HepG2 (cell line): ENCODE results near the gene CTNNBIP1. TPM values are rescaled to one million over a fixed set of nuclear protein-coding genes. Genes with fewer than 3 reads are reported as not detected.

Experiments
- ATAC-seq: fragments of 200-7000 bp; cut with Tn5 transposase; 3 replicates; pipeline ENCODE4 v1.9.1; 2020; ENCODE audit warnings: mild to moderate bottlenecking, moderate library complexity
- BruUV-seq: library from RNA; stranded (reverse); fragments of 400-500 nt; replicated peaks from 2 replicates; lab custom pipeline; 2021; lab: Mats Ljungman, UMichigan
- CTCF ChIA-PET: fragments of 300-600 bp; formaldehyde crosslinking; extraction: SDS; loops from one replicate; lab custom pipeline; 2021; ENCODE audit warnings: low total read pairs, inconsistent platforms, low intra/inter-chr PET ratio; lab: Yijun Ruan, JAX
- POLR2A ChIA-PET: fragments of 350-600 bp; sonication (Branson Sonifier 250); formaldehyde crosslinking; loops from one replicate; lab custom pipeline; 2020; ENCODE audit warnings: antibody characterized with exemption, inconsistent platforms; lab: Yijun Ruan, JAX
- DNase-seq: peaks from one replicate; pipeline ENCODE4 v3.0.0-alpha.2; 2015; ENCODE audit warnings: low spot score
- FAIRE-seq: peaks from 3 replicates; lab custom pipeline; 2011; peaks lifted over from hg19 to GRCh38; lab: Jason Lieb, UNC
- H2AFZ ChIP-seq: one replicate; pipeline ENCODE4 v1.6.1; 2011; ENCODE audit warnings: low read length, inconsistent platforms
- H3K27ac ChIP-seq: fragments of 300-600 bp; 3 replicates; pipeline ENCODE4 v1.8.0; 2011; ENCODE audit warnings: mixed run types, mild to moderate bottlenecking, mixed read lengths, low read length, inconsistent platforms; ENCODE audit not compliant: insufficient read depth; ENCODE audit errors: extremely low read length
- H3K27me3 ChIP-seq, 2 experiments: fragments of 200-600 bp in 1 of 2; 2 replicates in 1 of 2; 3 replicates in 1 of 2; pipeline versions ENCODE4 v1.6.0 to v1.8.0; 2011; ENCODE audit warnings: low read length in 2 of 2, mild to moderate bottlenecking in 2 of 2, moderate library complexity in 2 of 2, inconsistent platforms in 1 of 2; ENCODE audit not compliant: insufficient read depth in 2 of 2, control insufficient read depth in 1 of 2
- H3K36me3 ChIP-seq, 2 experiments: fragments of 200-600 bp in 1 of 2; replicated peaks in 1 of 2; 2 replicates in 1 of 2; 3 replicates in 1 of 2; pipeline versions ENCODE4 v1.5.1 to v1.8.0; 2011; ENCODE audit warnings: low read length in 2 of 2, inconsistent platforms in 1 of 2; ENCODE audit not compliant: insufficient read depth in 2 of 2, control insufficient read depth in 1 of 2
- H3K4me1 ChIP-seq: 2 replicates; pipeline ENCODE4 v1.5.1; 2012; ENCODE audit warnings: low read length, inconsistent platforms; ENCODE audit not compliant: insufficient read depth
- H3K4me2 ChIP-seq: 2 replicates; pipeline ENCODE4 v1.6.0; 2011; ENCODE audit warnings: low read depth, low read length, inconsistent platforms
- H3K4me3 ChIP-seq, 3 experiments: fragments of 200-600 bp in 1 of 3; sonication (generic), shearing (Covaris generic) in 1 of 3; replicated peaks in 1 of 3; 2 replicates each; pipeline ENCODE4 v1.5.1; 2011 to 2016; ENCODE audit warnings: low read length in 3 of 3, inconsistent platforms in 2 of 3, low read depth in 2 of 3, mild to moderate bottlenecking in 2 of 3, control low read depth in 1 of 3, mixed read lengths in 1 of 3; ENCODE audit not compliant: insufficient read depth in 1 of 3
- H3K79me2 ChIP-seq: one replicate; pipeline ENCODE4 v1.6.1; 2011; ENCODE audit warnings: low read length, inconsistent platforms; ENCODE audit not compliant: insufficient read depth
- H3K9ac ChIP-seq: 2 replicates; pipeline ENCODE4 v1.6.0; 2011; ENCODE audit warnings: mild to moderate bottlenecking, low read depth, low read length, inconsistent platforms; ENCODE audit not compliant: insufficient read depth
- H3K9me3 ChIP-seq: 2 replicates; pipeline ENCODE4 v1.5.1; 2012; ENCODE audit warnings: mild to moderate bottlenecking, low read length
- H4K20me1 ChIP-seq: 2 replicates; pipeline ENCODE4 v1.6.0; 2011; ENCODE audit warnings: inconsistent platforms, mild to moderate bottlenecking, low read length, moderate library complexity; ENCODE audit not compliant: insufficient read depth
- ARID3A ChIP-seq: IDR thresholded peaks from 2 replicates; pipeline ENCODE4 v1.6.1; 2012; ENCODE audit warnings: low read depth, low read length, improper control_type of control experiment
- EEA1 ChIP-seq: sonication (generic); formaldehyde crosslinking; IDR thresholded peaks from 2 replicates; pipeline ENCODE4 v1.5.1; 2020; ENCODE audit warnings: mild to moderate bottlenecking, missing genetic modification reagents, borderline replicate concordance
- ETS1 ChIP-seq: sonication (generic); formaldehyde crosslinking; IDR thresholded peaks from 2 replicates; pipeline ENCODE4 v1.4.0; 2020; ENCODE audit warnings: missing genetic modification reagents
- GPN1 ChIP-seq: sonication (generic); formaldehyde crosslinking; IDR thresholded peaks from 2 replicates; pipeline ENCODE4 v1.5.1; 2020; ENCODE audit warnings: missing genetic modification reagents, borderline replicate concordance
- HNRNPH1 ChIP-seq: fragments of 200-400 bp; formaldehyde crosslinking; optimal IDR thresholded peaks from 2 replicates; pipeline ENCODE3; 2017; ENCODE audit warnings: mild to moderate bottlenecking, low read depth, low read length
- MAF1 ChIP-seq: sonication (generic); formaldehyde crosslinking; IDR thresholded peaks from 2 replicates; pipeline ENCODE4 v1.5.0; 2020; ENCODE audit warnings: missing genetic modification reagents, borderline replicate concordance
- MXD3 ChIP-seq: IDR thresholded peaks from 2 replicates; pipeline ENCODE4 v1.6.1; 2016; ENCODE audit warnings: mild to moderate bottlenecking, missing biosample characterization, missing genetic modification reagents
- NBN ChIP-seq: fragments of 450-650 bp; conservative IDR thresholded peaks from 2 replicates; pipeline ENCODE4 v1.6.1; 2017
- NCOR1 ChIP-seq: fragments of 200-600 bp; sonication (generic); IDR thresholded peaks from 2 replicates; pipeline ENCODE4 v1.7.0; 2017; ENCODE audit warnings: antibody characterized with exemption, low read length, borderline replicate concordance
- SATB2 ChIP-seq: sonication (generic); formaldehyde crosslinking; IDR thresholded peaks from 2 replicates; pipeline ENCODE4 v1.5.0; 2020; ENCODE audit warnings: missing genetic modification reagents
- TEAD3 ChIP-seq: optimal IDR thresholded peaks from 2 replicates; pipeline ENCODE3; 2016; ENCODE audit warnings: borderline replicate concordance
- ZBTB49 ChIP-seq: sonication (generic); formaldehyde crosslinking; IDR thresholded peaks from 2 replicates; pipeline ENCODE4 v1.4.0; 2020; ENCODE audit warnings: missing genetic modification reagents, borderline replicate concordance
- ZNF121 ChIP-seq: sonication (generic); formaldehyde crosslinking; IDR thresholded peaks from 2 replicates; pipeline ENCODE4 v1.5.0; 2020; ENCODE audit warnings: mild to moderate bottlenecking, missing genetic modification reagents
- ZNF281 ChIP-seq: sonication (generic); formaldehyde crosslinking; IDR thresholded peaks from 2 replicates; pipeline ENCODE4 v1.4.0; 2020; ENCODE audit warnings: missing genetic modification reagents, borderline replicate concordance
- ZNF644 ChIP-seq: IDR thresholded peaks from 2 replicates; pipeline ENCODE4 v1.6.1; 2016; ENCODE audit warnings: low read depth
- WGBS: methylation state at CpG from one replicate; pipeline ENCODE4 v1.1.6; 2017; ENCODE audit warnings: low lambda C conversion rate; 5-methylcytosine and 5-hydroxymethylcytosine counted together
- in situ Hi-C: cut with HindIII; loops from 2 replicates; pipeline ENCODE4 v1.10.0; 2017; ENCODE audit warnings: low pct_unique_long_range_greater_than_20kb; ENCODE audit not compliant: extremely low pct_ligation_motif_present
- intact Hi-C: fragments of 100-400 bp; cut with micrococcal nuclease; formaldehyde crosslinking; loops from one replicate; pipeline ENCODE4 v1.10.0; 2022; ENCODE audit not compliant: unreplicated experiment
- polyA plus RNA-seq, 8 experiments: library from polyadenylated mRNA; depleted of rRNA in 3 of 8; stranded (reverse) in 7 of 8; unstranded in 1 of 8; fragments of >200 nt; fragmentation: Illumina TruSeq in 4 of 8; extraction: Trizol in 4 of 8; gene quantifications; 2 replicates each; pipeline versions ENCODE4 v1.2.1 to v1.2.3, GENCODE V29; 2011 to 2016; ENCODE audit warnings: low read depth in 4 of 8, missing spikeins in 1 of 8, mixed read lengths in 1 of 8; ENCODE audit not compliant: insufficient read depth in 1 of 8
- total RNA-seq, 5 experiments: library from RNA; depleted of rRNA; stranded (reverse); fragments of >200 nt; fragmentation: Illumina TruSeq; extraction: Trizol; gene quantifications; 2 replicates each; pipeline ENCODE4 v1.2.3, GENCODE V29; 2016; ENCODE audit warnings: low read depth in 1 of 5

CTNNBIP1 gene
- total and polyA plus RNA-seq, 2 of the 13 experiments (the other 11 are each of a cell fraction or from before 2014, with no cell fraction given) = 71.7 to 83.0 TPM

- Histone ChIP-seq H3K4me3 (no peak overlapping the region), H3K36me3 (peaks cover 20 to 41% of the 10 kb centered on the region in 2 experiments; a peak in 4 of 5 replicates), H3K79me2 (peaks cover 3% of the 10 kb centered on the region), H3K9ac (no peak overlapping the region), H3K9me3 (no peaks in the 10 kb centered on the region), H4K20me1 (no peaks in the 10 kb centered on the region), H2AFZ (no peak overlapping the region), H3K27me3 (no peaks in the 10 kb centered on the region), H3K4me2 (no peak overlapping the region), H3K4me1 (peaks cover 12% of the 10 kb centered on the region), H3K27ac (no peak overlapping the region)
- in situ Hi-C loops (no loop called here), intact Hi-C loops (loop anchor here (2.0 kb wide), 1 partner anchor 25 kb away; no protein-coding TSS in a partner anchor)
- DNase-seq (no peak), FAIRE-seq (no peak), ATAC-seq (no peak; the same call in 2 of the 3 replicates)
- ChIA-PET POLR2A (interaction anchor here (1.4 kb wide), 1 partner anchor 30 kb away, joined by 3 read pairs; no protein-coding TSS in a partner anchor), CTCF (no interaction called here)
- no TSS peak for BruUV-seq
- WGBS = 99% methylated on average over 6 of the region's 11 CpGs
- no peak for TF ChIP-seq ZNF121 (CRISPR knock-in tag)
- TF ChIP-seq ZNF644 (CRISPR knock-in tag) = no peak
- no peak for TF ChIP-seq NBN
- no peak for TF ChIP-seq HNRNPH1
- no peak for TF ChIP-seq MAF1
- no peak for TF ChIP-seq SATB2 (CRISPR knock-in tag)
- no peak for TF ChIP-seq ETS1 (CRISPR knock-in tag)
- no peak for TF ChIP-seq TEAD3
- no peak for TF ChIP-seq NCOR1
- TF ChIP-seq EEA1 (CRISPR knock-in tag) = no peak
- no peak for TF ChIP-seq ARID3A
- no peak for TF ChIP-seq MXD3
- no peak for TF ChIP-seq ZNF281 (CRISPR knock-in tag)
- TF ChIP-seq ZBTB49 (CRISPR knock-in tag) = no peak
- TF ChIP-seq GPN1 (CRISPR knock-in tag) = no peak
Measured at GRCh38 chr1:9883585-9884449, 26.3 kb downstream of the CTNNBIP1 start.
